PC-3 (cell line): ENCODE results near the gene REELD1. TPM values are rescaled to one million over a fixed set of nuclear protein-coding genes. Genes with fewer than 3 reads are reported as not detected.

Experiments used
- ATAC-seq: fragments of 200-7000 bp; cut with Tn5 transposase; 2 replicates; pipeline ENCODE4 v1.9.1; 2020; ENCODE audit warnings: mild to moderate bottlenecking, moderate library complexity
- BruUV-seq: library from RNA; stranded (reverse); fragments of 400-500 nt; replicated peaks from 2 replicates; lab custom pipeline; 2021; lab: Mats Ljungman, UMichigan
- CTCF ChIA-PET: fragments of 300-600 bp; sonication (Branson Sonifier 250); formaldehyde crosslinking; loops from one replicate; lab custom pipeline; 2022; ENCODE audit warnings: antibody characterized with exemption; lab: Charles Lee
- POLR2A ChIA-PET: fragments of 300-600 bp; sonication (Branson Sonifier 250); formaldehyde crosslinking; loops from one replicate; lab custom pipeline; 2022; ENCODE audit warnings: antibody characterized with exemption; ENCODE audit not compliant: unreplicated experiment; lab: Charles Lee
- DNase-seq: peaks from one replicate; pipeline ENCODE4 v3.0.0-alpha.2; 2015
- H2AFZ ChIP-seq: fragments of 300-600 bp; sonication (generic); 2 replicates; pipeline ENCODE4 v1.6.0; 2016; ENCODE audit warnings: antibody characterized with exemption, low read length
- H3F3A ChIP-seq: fragments of 300-600 bp; sonication (generic); one replicate; pipeline ENCODE4 v1.6.0; 2017; ENCODE audit warnings: antibody characterized with exemption, low read length, control low read depth, mild to moderate bottlenecking; ENCODE audit not compliant: unreplicated experiment
- H3K27ac ChIP-seq: fragments of 300-600 bp; sonication (generic); 2 replicates; pipeline ENCODE4 v1.5.1; 2016; ENCODE audit warnings: mild to moderate bottlenecking, low read length
- H3K27me3 ChIP-seq: fragments of 300-600 bp; sonication (generic); 2 replicates; pipeline ENCODE4 v1.6.1; 2016; ENCODE audit warnings: low read length, mixed read lengths
- H3K36me3 ChIP-seq: fragments of 300-600 bp; sonication (generic); 2 replicates; pipeline ENCODE4 v1.6.1; 2016; ENCODE audit warnings: low read depth, mixed run types, low read length, mixed read lengths
- H3K4me1 ChIP-seq: fragments of 300-600 bp; sonication (generic); 2 replicates; pipeline ENCODE4 v1.5.1; 2016; ENCODE audit warnings: low read length; ENCODE audit not compliant: insufficient read depth
- H3K4me2 ChIP-seq: fragments of 300-600 bp; sonication (generic); 2 replicates; pipeline ENCODE4 v1.6.0; 2016; ENCODE audit warnings: low read length
- H3K4me3 ChIP-seq: fragments of 300-600 bp; sonication (generic); 2 replicates; pipeline ENCODE4 v1.5.1; 2016; ENCODE audit warnings: mild to moderate bottlenecking, low read length, mixed read lengths
- H3K79me2 ChIP-seq: fragments of 300-600 bp; sonication (generic); 2 replicates; pipeline ENCODE4 v1.6.1; 2017; ENCODE audit warnings: low read length, mixed read lengths
- H3K9ac ChIP-seq: fragments of 300-600 bp; sonication (generic); 2 replicates; pipeline ENCODE4 v1.6.0; 2016; ENCODE audit warnings: mild to moderate bottlenecking, low read length
- H3K9me2 ChIP-seq: fragments of 300-600 bp; sonication (generic); replicated peaks from 2 replicates; pipeline ENCODE4 v1.6.1; 2016; ENCODE audit warnings: mixed run types, low read length, mixed read lengths
- H3K9me3 ChIP-seq: fragments of 300-600 bp; sonication (generic); 2 replicates; pipeline ENCODE4 v1.6.1; 2016; ENCODE audit warnings: low read length, mixed read lengths
- H4K20me1 ChIP-seq: fragments of 300-600 bp; sonication (generic); 2 replicates; pipeline ENCODE4 v1.6.1; 2016; ENCODE audit warnings: low read length, mixed read lengths
- EZH2 ChIP-seq: fragments of 300-600 bp; sonication (generic); IDR thresholded peaks from one replicate; pipeline ENCODE4 v1.6.1; 2017; ENCODE audit warnings: antibody characterized with exemption, mild to moderate bottlenecking, low read length; ENCODE audit not compliant: unreplicated experiment
- EZH2phosphoT487 ChIP-seq: fragments of 300-600 bp; sonication (generic); IDR thresholded peaks from 2 replicates; pipeline ENCODE4 v1.6.1; 2018; ENCODE audit warnings: mild to moderate bottlenecking, antibody characterized with exemption, low read length, borderline replicate concordance
- intact Hi-C: fragments of 100-400 bp; cut with micrococcal nuclease; formaldehyde crosslinking; loops from 2 replicates; pipeline ENCODE4 v1.9.0; 2023
- total RNA-seq: library from RNA; depleted of rRNA; stranded (reverse); fragments of >200 nt; gene quantifications from 2 replicates; pipeline ENCODE4 v1.2.3, GENCODE V29; 2014
- TF ChIP-seq, protein P1 (sequence below): fragments of 300-600 bp; sonication (generic); conservative IDR thresholded peaks from 2 replicates; pipeline ENCODE4 v1.5.1; 2017; ENCODE audit warnings: antibody characterized with exemption, low read depth, mild to moderate bottlenecking, low read length

The REELD1 gene
- total RNA-seq, 1 experiment from 2014 or later = not detected

DNA sequence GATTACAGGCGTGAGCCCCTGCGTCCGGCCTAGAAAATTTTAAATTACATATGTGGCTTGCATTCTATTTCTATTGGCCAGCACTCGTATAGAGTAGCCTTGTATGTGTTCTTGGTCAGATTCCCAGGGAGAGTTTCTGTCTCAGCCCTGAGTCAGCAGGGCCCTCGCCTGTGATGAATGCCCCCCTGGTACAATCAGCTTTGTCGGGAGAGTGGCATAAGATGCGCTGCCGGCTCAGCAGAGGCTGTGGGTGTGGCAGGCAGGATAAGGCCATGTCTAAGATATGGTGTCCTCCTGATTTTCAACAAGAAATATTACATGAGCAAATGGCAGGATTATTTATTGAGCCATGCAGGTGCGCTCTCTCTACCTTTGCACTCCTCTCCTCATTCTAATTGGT, 1.6 kb upstream of the REELD1 start:
- Histone ChIP-seq H3K4me1 (peaks cover 3% of the 10 kb centered on the region; the same call in 1 of the 2 replicates), H3K9me3 (no peaks in the 10 kb centered on the region), H2AFZ (0 out of 2 replicates have a peak overlapping the region, but pooled peaks have one; percentile 21), H3K9me2 (no peaks in the 10 kb centered on the region), H3K9ac (no peak overlapping the region), H3K4me3 (no peak overlapping the region), H3K36me3 (no peaks in the 10 kb centered on the region), H3K27ac (no peak overlapping the region), H4K20me1 (no peaks in the 10 kb centered on the region), H3K27me3 (peaks cover 6% of the 10 kb centered on the region; the same call in 1 of the 2 replicates), H3K79me2 (no peaks in the 10 kb centered on the region), H3K4me2 (no peak overlapping the region), H3F3A (no peaks in the 10 kb centered on the region)
- BruUV-seq = no TSS peak
- peak; percentile 99 for ATAC-seq
- POLR2A ChIA-PET = no interaction called here
- CTCF ChIA-PET = no interaction called here
- DNase-seq = peak; percentile 65
- TF ChIP-seq EZH2phosphoT487 (no peak), EZH2 (no peak)
- TF ChIP-seq, protein P1, sequence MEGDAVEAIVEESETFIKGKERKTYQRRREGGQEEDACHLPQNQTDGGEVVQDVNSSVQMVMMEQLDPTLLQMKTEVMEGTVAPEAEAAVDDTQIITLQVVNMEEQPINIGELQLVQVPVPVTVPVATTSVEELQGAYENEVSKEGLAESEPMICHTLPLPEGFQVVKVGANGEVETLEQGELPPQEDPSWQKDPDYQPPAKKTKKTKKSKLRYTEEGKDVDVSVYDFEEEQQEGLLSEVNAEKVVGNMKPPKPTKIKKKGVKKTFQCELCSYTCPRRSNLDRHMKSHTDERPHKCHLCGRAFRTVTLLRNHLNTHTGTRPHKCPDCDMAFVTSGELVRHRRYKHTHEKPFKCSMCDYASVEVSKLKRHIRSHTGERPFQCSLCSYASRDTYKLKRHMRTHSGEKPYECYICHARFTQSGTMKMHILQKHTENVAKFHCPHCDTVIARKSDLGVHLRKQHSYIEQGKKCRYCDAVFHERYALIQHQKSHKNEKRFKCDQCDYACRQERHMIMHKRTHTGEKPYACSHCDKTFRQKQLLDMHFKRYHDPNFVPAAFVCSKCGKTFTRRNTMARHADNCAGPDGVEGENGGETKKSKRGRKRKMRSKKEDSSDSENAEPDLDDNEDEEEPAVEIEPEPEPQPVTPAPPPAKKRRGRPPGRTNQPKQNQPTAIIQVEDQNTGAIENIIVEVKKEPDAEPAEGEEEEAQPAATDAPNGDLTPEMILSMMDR = no peak
- intact Hi-C loops = no loop called here

DNA sequence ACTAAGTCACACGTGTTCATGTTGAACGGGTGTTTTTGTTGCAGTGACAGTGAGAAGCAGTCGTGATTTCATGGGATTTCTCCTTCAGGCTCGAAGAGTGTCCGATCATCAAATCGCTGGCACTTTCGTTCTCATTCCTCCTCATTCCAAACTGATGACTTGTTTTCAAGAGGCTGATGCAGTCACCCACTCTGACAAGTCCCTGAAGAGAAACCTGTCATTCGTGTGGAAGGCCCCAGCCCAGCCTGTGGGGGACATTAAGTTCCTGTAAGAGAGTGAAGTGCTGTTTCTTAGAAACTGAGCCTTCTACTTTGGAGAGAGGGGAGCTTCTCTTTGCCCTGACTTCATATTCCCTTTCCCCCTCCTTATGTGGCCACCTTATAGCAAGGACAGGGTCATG, 8.0 kb downstream of the REELD1 start:
- H3K36me3 ChIP-seq = no peaks in the 10 kb centered on the region
- no peaks in the 10 kb centered on the region for H4K20me1 ChIP-seq
- H3K4me2 ChIP-seq = peak overlapping the region; percentile 97
- H3K9ac ChIP-seq = peak overlapping the region; percentile 58
- no peaks in the 10 kb centered on the region for H3K9me3 ChIP-seq
- DNase-seq = peak; percentile 88
- BruUV-seq = no TSS peak
- peak overlapping the region; percentile 73 for H3K4me3 ChIP-seq
- ATAC-seq = peak; percentile 95
- H3K27me3 ChIP-seq = no peaks in the 10 kb centered on the region
- H3K79me2 ChIP-seq = no peaks in the 10 kb centered on the region
- intact Hi-C loops = no loop called here
- TF ChIP-seq, protein P1 = no peak
- TF ChIP-seq EZH2phosphoT487 (no peak), EZH2 (no peak)
- peak overlapping the region; percentile 96 for H2AFZ ChIP-seq
- H3K4me1 ChIP-seq = peaks cover 9% of the 10 kb centered on the region
- no peaks in the 10 kb centered on the region for H3F3A ChIP-seq
- no peak overlapping the region for H3K27ac ChIP-seq
- no peaks in the 10 kb centered on the region for H3K9me2 ChIP-seq
- POLR2A ChIA-PET = no interaction called here
- CTCF ChIA-PET = no interaction called here

DNA sequence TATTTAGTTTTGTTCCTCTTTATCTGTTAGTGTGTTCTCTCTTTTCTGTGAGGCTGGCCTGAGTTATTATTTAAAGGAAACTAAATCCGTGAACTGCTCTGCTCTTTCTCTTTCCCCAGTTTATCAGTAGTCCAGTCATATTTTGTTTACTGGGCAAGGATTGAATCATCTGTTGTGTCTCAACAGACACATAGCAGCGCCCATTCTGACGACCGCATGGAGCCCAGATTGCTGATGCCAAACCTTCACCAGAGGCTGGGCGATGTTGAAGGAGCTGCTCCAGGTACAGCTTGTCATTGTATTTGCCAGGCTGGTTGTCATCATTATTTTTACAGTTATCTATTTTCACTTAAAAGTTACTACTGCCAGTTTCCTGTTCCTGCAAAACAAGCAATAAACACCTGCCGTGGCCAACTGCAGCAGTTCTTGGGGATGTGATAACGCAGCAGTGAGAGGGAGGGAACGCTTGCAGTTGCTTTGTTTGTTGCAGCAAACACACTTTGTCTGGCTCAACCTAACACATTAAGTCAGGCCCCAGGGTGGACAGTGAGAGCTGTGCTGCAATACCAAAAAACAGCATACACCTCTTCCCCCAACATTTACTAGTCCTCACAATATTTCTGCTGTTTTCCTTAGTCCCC, 10.1 kb downstream of the REELD1 start:
- no peaks in the 10 kb centered on the region for H3K36me3 ChIP-seq
- no peaks in the 10 kb centered on the region for H3K9me2 ChIP-seq
- intact Hi-C loops = no loop called here
- no peaks in the 10 kb centered on the region for H4K20me1 ChIP-seq
- H3K9ac ChIP-seq = no peak overlapping the region
- no peak overlapping the region for H3K4me3 ChIP-seq
- no peaks in the 10 kb centered on the region for H3K9me3 ChIP-seq
- ChIA-PET CTCF (no interaction called here), POLR2A (no interaction called here)
- no peaks in the 10 kb centered on the region for H3K79me2 ChIP-seq
- no peaks in the 10 kb centered on the region for H3K27me3 ChIP-seq
- TF ChIP-seq, protein P1 = no peak
- TF ChIP-seq EZH2 = no peak
- no peak for TF ChIP-seq EZH2phosphoT487
- H3K27ac ChIP-seq = no peak overlapping the region
- ATAC-seq (no peak), DNase-seq (peak; percentile 7)
- BruUV-seq = no TSS peak
- H2AFZ ChIP-seq = no peak overlapping the region
- H3K4me2 ChIP-seq = no peak overlapping the region
- no peaks in the 10 kb centered on the region for H3F3A ChIP-seq
- peaks cover 9% of the 10 kb centered on the region for H3K4me1 ChIP-seq
